ENCODE data around the gene RAB5IF. TPM values are rescaled to one million over a fixed set of nuclear protein-coding genes. Genes with fewer than 3 reads are reported as not detected.

The RAB5IF gene
- total RNA-seq, 1 experiment from 2014 or later, result 150 TPM

GRCh38 chr20:36645353-36645752 lies 39.8 kb downstream of the RAB5IF start:
- no peaks in the 10 kb centered on the region for H3K36me3 ChIP-seq (ENCODE audit: insufficient read depth, low read length, poor library complexity, severe bottlenecking)
- DNase-seq (ENCODE audit: low spot score), result no peak
- H3K9me3 ChIP-seq (ENCODE audit: low read depth, low read length, poor library complexity, severe bottlenecking), result no peaks in the 10 kb centered on the region
- H3K4me3 ChIP-seq (ENCODE audit: low read depth, low read length, poor library complexity, severe bottlenecking), result no peak overlapping the region
- BruUV-seq (replicated peaks), result no TSS peak
- POLR2A ChIA-PET (ENCODE audit: low non-redundant PET), result no interaction called here
- H3K27me3 ChIP-seq (replicated peaks; ENCODE audit: insufficient read depth, low read depth, low read length, poor library complexity), result no peaks in the 10 kb centered on the region
- no peak overlapping the region for H3K27ac ChIP-seq (ENCODE audit: low read depth, low read length, poor library complexity, severe bottlenecking)
- H3K4me1 ChIP-seq (ENCODE audit: insufficient read depth, low read length, poor library complexity, severe bottlenecking), result no peaks in the 10 kb centered on the region
- intact Hi-C loops (cut with micrococcal nuclease; ENCODE audit: unreplicated experiment), result no loop called here
- CTCF ChIA-PET, result interaction anchor here (0.6 kb wide), 1 partner anchor 57 kb away, joined by 5 read pairs; no protein-coding TSS in a partner anchor
- TF ChIP-seq CTCF (conservative IDR thresholded peaks at IDR 0.05; ENCODE audit: low read depth, low read length), result no peak
- TF ChIP-seq EZH2 (IDR thresholded peaks at IDR 0.05; ENCODE audit: borderline replicate concordance, low read depth, low read length, poor library complexity, severe bottlenecking), result no peak

- H3K4me3 ChIP-seq (ENCODE audit: low read depth, low read length, poor library complexity, severe bottlenecking), result no peak within 1 kb of the TSS
- intact Hi-C loops (cut with micrococcal nuclease; ENCODE audit: unreplicated experiment), result no loop called here
- CTCF ChIA-PET, result interaction anchor here (0.6 kb wide), 1 partner anchor 58 kb away, joined by 5 read pairs; no protein-coding TSS in a partner anchor
- POLR2A ChIA-PET (ENCODE audit: low non-redundant PET), result no interaction called here
- H3K27me3 ChIP-seq (replicated peaks; ENCODE audit: insufficient read depth, low read depth, low read length, poor library complexity), result no peaks in the 10 kb centered on the region
- H3K27ac ChIP-seq (ENCODE audit: low read depth, low read length, poor library complexity, severe bottlenecking), result no peak within 1 kb of the TSS
- no peaks in the 10 kb centered on the region for H3K36me3 ChIP-seq (ENCODE audit: insufficient read depth, low read length, poor library complexity, severe bottlenecking)
- no peaks in the 10 kb centered on the region for H3K4me1 ChIP-seq (ENCODE audit: insufficient read depth, low read length, poor library complexity, severe bottlenecking)
- no peaks in the 10 kb centered on the region for H3K9me3 ChIP-seq (ENCODE audit: low read depth, low read length, poor library complexity, severe bottlenecking)
- no TSS peak for BruUV-seq (replicated peaks)
- no peak for DNase-seq (ENCODE audit: low spot score)
- TF ChIP-seq EZH2 (IDR thresholded peaks at IDR 0.05; ENCODE audit: borderline replicate concordance, low read depth, low read length, poor library complexity, severe bottlenecking) (no peak), CTCF (conservative IDR thresholded peaks at IDR 0.05; ENCODE audit: low read depth, low read length) (no peak)
Measured at GRCh38 chr20:36645998-36646397, 40.4 kb downstream of the RAB5IF start, which contains the start of gene SLA2. Gene SLA2, minus strand, starts transcription at chr20:36646196. Its CDS starts 4,861 bp downstream, at chr20:36641335.

GRCh38 chr20:36646678-36647077 lies 41.1 kb downstream of the RAB5IF start:
- ChIA-PET CTCF (no interaction called here), POLR2A (ENCODE audit: low non-redundant PET) (no interaction called here)
- intact Hi-C loops (cut with micrococcal nuclease; ENCODE audit: unreplicated experiment), result no loop called here
- Histone ChIP-seq H3K9me3 (ENCODE audit: low read depth, low read length, poor library complexity, severe bottlenecking) (no peaks in the 10 kb centered on the region), H3K27me3 (replicated peaks; ENCODE audit: insufficient read depth, low read depth, low read length, poor library complexity) (no peaks in the 10 kb centered on the region), H3K36me3 (ENCODE audit: insufficient read depth, low read length, poor library complexity, severe bottlenecking) (no peaks in the 10 kb centered on the region), H3K4me3 (ENCODE audit: low read depth, low read length, poor library complexity, severe bottlenecking) (no peak overlapping the region), H3K4me1 (ENCODE audit: insufficient read depth, low read length, poor library complexity, severe bottlenecking) (no peaks in the 10 kb centered on the region), H3K27ac (ENCODE audit: low read depth, low read length, poor library complexity, severe bottlenecking) (no peak overlapping the region)
- no TSS peak for BruUV-seq (replicated peaks)
- TF ChIP-seq CTCF (conservative IDR thresholded peaks at IDR 0.05; ENCODE audit: low read depth, low read length) (no peak), EZH2 (IDR thresholded peaks at IDR 0.05; ENCODE audit: borderline replicate concordance, low read depth, low read length, poor library complexity, severe bottlenecking) (no peak)
- DNase-seq (ENCODE audit: low spot score), result no peak

All from A673 (cell line).